ENCODE data around the gene ZNF774.

ZNF774 gene

DNA sequence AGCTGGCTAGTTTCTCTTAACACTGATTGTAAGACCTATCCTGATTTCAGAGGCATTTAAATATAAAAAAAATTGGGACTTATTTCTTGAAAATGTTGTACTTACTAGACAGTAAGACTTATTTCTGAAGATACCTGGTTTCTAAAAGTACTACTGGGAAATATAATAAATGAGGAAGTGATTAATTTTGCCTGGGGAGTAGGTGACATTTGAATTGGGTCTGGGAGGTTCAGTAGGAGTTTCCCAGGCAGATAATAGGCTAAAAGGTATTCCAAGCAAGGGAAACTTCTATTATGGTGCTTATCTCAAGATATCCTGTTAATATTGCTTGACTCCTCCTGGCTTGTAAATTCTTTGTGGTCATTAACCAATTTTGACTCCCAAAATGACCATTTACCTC lies 29.4 kb downstream of the ZNF774 start:
- Histone ChIP-seq H3K9ac (ENCODE audit: low read depth, low read length) (no peak overlapping the region), H3K4me1 (ENCODE audit: insufficient read depth, low read length) (peaks cover 22% of the 10 kb centered on the region), H3K4me3 (ENCODE audit: low read depth in 1 of 2, low read length in 2 of 2) (no peak overlapping the region), H3K27me3 (ENCODE audit: insufficient read depth, low read length, poor library complexity) (no peaks in the 10 kb centered on the region), H2AFZ (ENCODE audit: low read depth, low read length) (no peak overlapping the region), H3K9me3 (ENCODE audit: insufficient read depth, low read length, severe bottlenecking) (peaks cover 11% of the 10 kb centered on the region), H3K79me2 (ENCODE audit: insufficient read depth, low read length) (no peaks in the 10 kb centered on the region), H3K36me3 (ENCODE audit: insufficient read depth, low read length) (0 out of 2 replicates have a peak, but pooled peaks cover 2% of the 10 kb centered on the region), H3K4me2 (ENCODE audit: insufficient read depth, low read length) (no peak overlapping the region), H4K20me1 (ENCODE audit: insufficient read depth, low read length) (no peaks in the 10 kb centered on the region), H3K27ac (ENCODE audit: low read length) (no peak overlapping the region)
- no peak for TF ChIP-seq EZH2 (IDR thresholded peaks at IDR 0.05; ENCODE audit: borderline replicate concordance, low read depth, low read length, severe bottlenecking)
- TF ChIP-seq, protein P1, sequence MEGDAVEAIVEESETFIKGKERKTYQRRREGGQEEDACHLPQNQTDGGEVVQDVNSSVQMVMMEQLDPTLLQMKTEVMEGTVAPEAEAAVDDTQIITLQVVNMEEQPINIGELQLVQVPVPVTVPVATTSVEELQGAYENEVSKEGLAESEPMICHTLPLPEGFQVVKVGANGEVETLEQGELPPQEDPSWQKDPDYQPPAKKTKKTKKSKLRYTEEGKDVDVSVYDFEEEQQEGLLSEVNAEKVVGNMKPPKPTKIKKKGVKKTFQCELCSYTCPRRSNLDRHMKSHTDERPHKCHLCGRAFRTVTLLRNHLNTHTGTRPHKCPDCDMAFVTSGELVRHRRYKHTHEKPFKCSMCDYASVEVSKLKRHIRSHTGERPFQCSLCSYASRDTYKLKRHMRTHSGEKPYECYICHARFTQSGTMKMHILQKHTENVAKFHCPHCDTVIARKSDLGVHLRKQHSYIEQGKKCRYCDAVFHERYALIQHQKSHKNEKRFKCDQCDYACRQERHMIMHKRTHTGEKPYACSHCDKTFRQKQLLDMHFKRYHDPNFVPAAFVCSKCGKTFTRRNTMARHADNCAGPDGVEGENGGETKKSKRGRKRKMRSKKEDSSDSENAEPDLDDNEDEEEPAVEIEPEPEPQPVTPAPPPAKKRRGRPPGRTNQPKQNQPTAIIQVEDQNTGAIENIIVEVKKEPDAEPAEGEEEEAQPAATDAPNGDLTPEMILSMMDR (IDR thresholded peaks at IDR 0.05; ENCODE audit: borderline replicate concordance, extremely low read depth, low read length, poor library complexity, severe bottlenecking), result no peak
- DNase-seq (no peak), ATAC-seq (ENCODE audit: insufficient read depth, low read depth) (no peak)

DNA sequence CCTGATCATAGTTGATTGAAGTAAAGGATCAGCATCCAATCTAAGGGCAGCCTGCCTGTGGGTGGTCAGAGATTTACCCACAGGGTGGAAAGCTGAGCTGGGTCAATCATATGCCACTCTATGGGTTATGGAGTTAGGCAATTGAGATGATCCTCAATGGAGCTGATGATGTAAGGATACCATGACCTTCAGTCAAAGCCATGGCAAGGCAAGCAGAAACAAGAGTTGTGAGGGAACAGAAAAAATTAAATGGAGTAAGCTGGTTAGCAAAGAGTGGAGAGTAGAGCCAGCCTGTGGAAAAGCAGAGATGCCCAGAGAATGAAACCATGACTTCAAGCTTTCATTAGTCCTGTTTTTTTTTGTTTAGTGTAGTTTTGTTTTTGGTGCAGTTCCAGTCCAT lies 30.2 kb downstream of the ZNF774 start:
- Histone ChIP-seq H3K79me2 (ENCODE audit: insufficient read depth, low read length) (no peaks in the 10 kb centered on the region), H4K20me1 (ENCODE audit: insufficient read depth, low read length) (no peaks in the 10 kb centered on the region), H3K9ac (ENCODE audit: low read depth, low read length) (no peak overlapping the region), H3K4me3 (ENCODE audit: low read depth in 1 of 2, low read length in 2 of 2) (no peak overlapping the region), H3K4me1 (ENCODE audit: insufficient read depth, low read length) (peaks cover 14% of the 10 kb centered on the region), H2AFZ (ENCODE audit: low read depth, low read length) (peak overlapping the region; percentile 5; the same call in 1 of the 2 replicates), H3K27ac (ENCODE audit: low read length) (no peak overlapping the region), H3K9me3 (ENCODE audit: insufficient read depth, low read length, severe bottlenecking) (peaks cover 11% of the 10 kb centered on the region), H3K27me3 (ENCODE audit: insufficient read depth, low read length, poor library complexity) (no peaks in the 10 kb centered on the region), H3K36me3 (ENCODE audit: insufficient read depth, low read length) (0 out of 2 replicates have a peak, but pooled peaks cover 2% of the 10 kb centered on the region), H3K4me2 (ENCODE audit: insufficient read depth, low read length) (no peak overlapping the region)
- ATAC-seq (ENCODE audit: insufficient read depth, low read depth) (no peak), DNase-seq (no peak)
- TF ChIP-seq, protein P1 (IDR thresholded peaks at IDR 0.05; ENCODE audit: borderline replicate concordance, extremely low read depth, low read length, poor library complexity, severe bottlenecking), result no peak
- TF ChIP-seq EZH2 (IDR thresholded peaks at IDR 0.05; ENCODE audit: borderline replicate concordance, low read depth, low read length, severe bottlenecking), result no peak

- H3K4me3 ChIP-seq (ENCODE audit: low read depth in 1 of 2, low read length in 2 of 2), result no peak overlapping the region
- H3K9ac ChIP-seq (ENCODE audit: low read depth, low read length), result no peak overlapping the region
- no peaks in the 10 kb centered on the region for H3K9me3 ChIP-seq (ENCODE audit: insufficient read depth, low read length, severe bottlenecking)
- H3K4me1 ChIP-seq (ENCODE audit: insufficient read depth, low read length), result peaks cover 28% of the 10 kb centered on the region
- H2AFZ ChIP-seq (ENCODE audit: low read depth, low read length), result peak overlapping the region; percentile 25; the same call in 1 of the 2 replicates
- peaks cover 13% of the 10 kb centered on the region for H3K36me3 ChIP-seq (ENCODE audit: insufficient read depth, low read length)
- ATAC-seq (ENCODE audit: insufficient read depth, low read depth), result no peak
- H4K20me1 ChIP-seq (ENCODE audit: insufficient read depth, low read length), result peaks cover 10% of the 10 kb centered on the region
- no peak overlapping the region for H3K27ac ChIP-seq (ENCODE audit: low read length)
- no peak for DNase-seq
- no peak overlapping the region for H3K4me2 ChIP-seq (ENCODE audit: insufficient read depth, low read length)
- H3K27me3 ChIP-seq (ENCODE audit: insufficient read depth, low read length, poor library complexity), result no peaks in the 10 kb centered on the region
- peaks cover 29% of the 10 kb centered on the region for H3K79me2 ChIP-seq (ENCODE audit: insufficient read depth, low read length)
- TF ChIP-seq, protein P1 (IDR thresholded peaks at IDR 0.05; ENCODE audit: borderline replicate concordance, extremely low read depth, low read length, poor library complexity, severe bottlenecking), result no peak
- TF ChIP-seq EZH2 (IDR thresholded peaks at IDR 0.05; ENCODE audit: borderline replicate concordance, low read depth, low read length, severe bottlenecking), result no peak
Observed at GRCh38 chr15:90386221-90386620, 34.1 kb downstream of the ZNF774 start.

Measured in DND-41 (cell line).